ENCODE results near the gene NISCH.

The NISCH gene

DNA sequence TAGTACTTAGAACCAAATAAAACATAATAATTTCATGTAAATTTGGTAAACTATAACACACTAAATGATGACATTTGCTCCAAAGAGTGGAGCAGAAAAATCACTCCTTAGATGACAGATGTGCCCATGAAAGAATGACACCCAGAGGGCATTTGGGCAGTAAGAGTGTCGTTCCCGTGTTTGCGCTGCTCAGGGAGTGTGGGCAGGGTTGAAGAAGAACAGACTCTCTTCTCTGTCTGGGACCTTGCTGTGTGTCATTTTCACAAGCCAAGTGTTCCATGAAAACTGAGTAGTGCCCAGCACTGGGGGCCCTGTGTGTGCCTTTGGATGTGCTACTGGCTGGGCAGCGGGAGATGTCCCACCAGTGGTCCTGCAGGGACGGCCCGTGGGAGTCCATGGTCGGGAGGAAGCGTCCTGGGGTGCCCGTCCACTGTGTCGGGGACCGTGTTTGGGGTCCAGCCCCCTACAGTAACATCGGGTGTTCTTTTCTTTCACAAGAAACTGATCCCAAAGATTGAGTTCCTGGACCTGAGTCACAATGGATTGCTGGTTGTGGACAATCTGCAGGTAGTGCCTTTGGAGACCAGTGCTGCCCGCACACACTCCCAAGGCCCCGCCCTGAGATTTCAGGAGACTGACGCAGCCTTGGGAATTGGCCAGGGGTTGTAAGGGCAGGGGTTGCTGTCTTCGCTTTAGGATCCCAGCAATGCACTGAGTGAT is 21.8 kb downstream of the NISCH start:
- no peak for FAIRE-seq

DNA sequence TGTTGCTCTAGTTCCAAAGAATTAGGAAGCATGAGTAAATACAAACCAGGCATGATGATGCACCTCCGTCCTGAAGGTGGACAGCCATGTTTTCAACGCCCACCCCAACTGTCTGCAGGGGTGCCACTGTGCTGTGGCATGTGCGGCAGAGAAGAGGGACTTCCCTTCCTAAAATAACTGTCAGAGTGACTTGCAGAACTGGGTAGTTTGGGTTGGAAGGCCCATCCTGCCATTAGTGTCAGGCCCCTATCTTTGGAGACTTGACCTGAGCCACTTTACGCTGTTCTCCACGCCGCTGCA is 22.3 kb downstream of the NISCH start:
- FAIRE-seq = no peak

GRCh38 chr3:52479037-52479876 is 23.9 kb downstream of the NISCH start:
- no peak for FAIRE-seq

- no peak for FAIRE-seq
These were observed 24.6 kb downstream of the NISCH start for GRCh38 chr3:52479877-52480575.

DNA sequence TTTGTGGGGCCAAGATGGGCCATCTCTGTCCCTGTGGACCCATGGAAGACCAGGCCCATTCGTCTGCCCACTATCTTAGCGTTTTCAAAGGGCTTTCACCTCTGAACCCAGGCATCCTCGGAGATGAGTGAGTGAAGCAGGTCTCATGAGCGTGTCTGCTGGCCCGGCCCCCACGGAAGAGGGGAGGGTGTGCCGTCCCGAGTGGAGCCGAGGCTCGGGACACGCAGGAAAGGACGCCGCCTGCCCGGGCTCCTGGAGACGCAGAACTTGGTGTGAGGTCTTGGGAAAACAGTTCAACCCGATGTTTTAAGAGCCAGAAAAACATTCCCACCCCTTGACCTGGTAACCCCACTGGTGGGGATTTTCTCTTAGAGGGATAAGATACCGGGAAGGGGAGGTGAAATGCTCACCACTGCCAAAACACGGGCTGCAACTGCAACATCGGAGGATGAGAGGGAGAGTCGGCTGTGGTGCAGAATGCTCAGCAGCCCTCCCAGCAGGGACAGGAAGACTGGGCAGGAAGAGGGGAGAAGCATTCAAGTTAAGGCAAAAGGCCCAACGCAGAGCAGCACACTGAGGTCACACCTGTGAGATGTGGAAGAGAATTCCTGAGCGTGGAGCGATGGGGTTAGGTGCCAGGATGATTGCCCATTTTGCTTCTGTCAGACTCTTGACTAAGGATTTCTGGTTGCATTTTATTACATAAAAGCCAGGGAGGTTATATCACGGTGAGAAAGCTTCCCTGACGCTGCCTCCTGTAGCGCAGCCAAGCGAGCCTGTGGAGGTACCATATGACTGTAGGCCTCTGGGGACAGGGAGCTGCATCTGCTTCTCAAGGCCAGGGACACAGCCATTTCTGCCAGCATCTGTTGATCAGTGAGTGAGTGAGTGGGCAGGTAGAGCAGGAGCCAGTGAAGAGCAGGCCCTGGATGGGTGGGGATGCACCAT is 25.6 kb downstream of the NISCH start:
- no peak for FAIRE-seq

GRCh38 chr3:52481819-52482521 is 26.6 kb downstream of the NISCH start:
- FAIRE-seq = no peak

DNA sequence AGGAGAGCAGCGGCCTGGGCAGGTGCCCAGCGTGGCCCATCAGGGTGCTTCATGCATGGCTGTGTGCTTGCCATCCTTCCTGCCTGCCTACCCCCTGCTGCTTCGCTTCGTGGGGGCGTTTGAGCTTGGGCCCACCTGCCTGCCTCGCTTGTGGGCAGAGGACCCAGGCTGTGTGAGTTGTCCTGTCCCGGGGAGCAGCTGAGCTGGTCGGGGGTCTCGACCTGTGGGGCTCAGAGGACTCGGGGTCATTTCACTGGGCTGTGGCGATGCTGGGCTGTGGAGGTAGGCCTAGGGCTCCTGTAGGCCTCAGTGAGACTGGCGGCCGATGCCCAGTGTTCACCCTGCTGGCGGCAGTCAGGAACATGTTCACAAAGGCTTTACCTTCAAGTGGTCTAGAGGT is 27.7 kb downstream of the NISCH start:
- no peak for FAIRE-seq

DNA sequence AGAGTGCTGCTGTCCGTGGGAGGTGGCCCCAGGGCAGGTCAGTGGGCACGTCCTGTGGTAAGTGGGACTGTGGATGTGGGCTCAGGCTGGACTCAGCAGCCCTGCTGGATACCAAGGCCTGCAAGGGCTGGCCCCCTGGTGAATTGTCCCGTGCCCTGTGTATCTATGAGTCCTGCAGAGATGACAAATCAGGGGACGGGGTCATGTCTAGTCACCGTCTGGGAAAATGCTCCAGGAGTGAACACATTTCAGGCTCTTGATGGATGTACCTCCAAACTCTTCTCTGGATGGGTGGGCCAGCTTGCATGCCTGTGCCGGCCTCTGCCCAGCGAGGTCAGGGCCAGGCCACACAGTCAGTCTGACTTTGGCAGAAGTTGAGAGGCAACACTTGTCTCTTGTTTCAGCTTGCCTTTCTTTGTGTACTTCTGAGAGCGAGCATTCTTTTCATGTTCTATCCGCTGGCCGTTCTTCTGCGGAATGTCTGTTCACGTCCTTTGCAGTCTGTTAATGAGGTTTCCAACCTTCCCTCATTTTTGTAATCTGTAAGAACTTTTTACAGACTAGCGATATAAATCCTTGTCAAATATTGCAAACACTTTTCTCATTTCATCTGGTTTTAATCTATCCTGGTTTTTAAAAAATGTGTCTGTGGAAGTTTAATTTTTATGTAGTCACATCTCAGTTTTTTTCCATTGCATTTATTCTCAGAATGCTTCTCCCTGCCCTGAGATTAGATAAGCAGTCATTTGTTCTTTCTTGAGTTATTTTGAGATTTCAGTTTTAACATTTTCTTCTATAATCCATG is 28.4 kb downstream of the NISCH start:
- no peak for FAIRE-seq

- FAIRE-seq = no peak
These were observed 29.5 kb downstream of the NISCH start for GRCh38 chr3:52484680-52485461.

- no peak for FAIRE-seq
These were observed 31.8 kb downstream of the NISCH start for GRCh38 chr3:52487050-52487787.

DNA sequence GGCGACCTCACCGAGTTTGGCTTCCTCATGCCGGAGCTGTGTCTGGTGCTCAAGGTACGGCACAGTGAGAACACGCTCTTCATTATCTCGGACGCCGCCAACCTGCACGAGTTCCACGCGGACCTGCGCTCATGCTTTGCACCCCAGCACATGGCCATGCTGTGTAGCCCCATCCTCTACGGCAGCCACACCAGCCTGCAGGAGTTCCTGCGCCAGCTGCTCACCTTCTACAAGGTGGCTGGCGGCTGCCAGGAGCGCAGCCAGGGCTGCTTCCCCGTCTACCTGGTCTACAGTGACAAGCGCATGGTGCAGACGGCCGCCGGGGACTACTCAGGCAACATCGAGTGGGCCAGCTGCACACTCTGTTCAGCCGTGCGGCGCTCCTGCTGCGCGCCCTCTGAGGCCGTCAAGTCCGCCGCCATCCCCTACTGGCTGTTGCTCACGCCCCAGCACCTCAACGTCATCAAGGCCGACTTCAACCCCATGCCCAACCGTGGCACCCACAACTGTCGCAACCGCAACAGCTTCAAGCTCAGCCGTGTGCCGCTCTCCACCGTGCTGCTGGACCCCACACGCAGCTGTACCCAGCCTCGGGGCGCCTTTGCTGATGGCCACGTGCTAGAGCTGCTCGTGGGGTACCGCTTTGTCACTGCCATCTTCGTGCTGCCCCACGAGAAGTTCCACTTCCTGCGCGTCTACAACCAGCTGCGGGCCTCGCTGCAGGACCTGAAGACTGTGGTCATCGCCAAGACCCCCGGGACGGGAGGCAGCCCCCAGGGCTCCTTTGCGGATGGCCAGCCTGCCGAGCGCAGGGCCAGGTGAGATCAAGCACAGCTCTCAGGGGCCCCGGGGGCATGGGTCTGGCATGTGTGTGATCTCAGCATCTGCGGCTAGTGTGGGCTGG is 32.6 kb downstream of the NISCH start:
- no peak for FAIRE-seq

DNA sequence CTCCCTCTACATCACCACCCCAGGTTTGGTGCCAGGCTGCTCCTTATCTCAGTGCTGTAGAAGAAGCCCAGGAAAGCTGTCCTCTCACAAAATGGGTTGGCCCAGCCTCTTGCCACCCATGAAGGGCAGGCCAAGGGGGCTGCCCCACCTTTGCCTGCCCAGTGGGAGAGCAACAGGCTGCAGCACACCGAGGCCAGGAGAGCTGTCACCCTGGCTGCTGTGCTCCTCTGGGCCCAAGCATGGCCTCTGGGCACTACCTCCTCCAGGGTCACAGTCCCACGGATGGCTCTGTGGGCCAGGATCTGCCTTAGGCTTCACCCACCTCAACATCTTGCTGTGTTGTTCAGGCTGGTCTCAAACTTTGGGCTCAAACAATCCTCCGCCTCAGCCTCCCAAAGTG is 33.3 kb downstream of the NISCH start:
- FAIRE-seq = no peak

- no peak for FAIRE-seq
These were observed 34.0 kb downstream of the NISCH start for GRCh38 chr3:52489453-52489852.

DNA sequence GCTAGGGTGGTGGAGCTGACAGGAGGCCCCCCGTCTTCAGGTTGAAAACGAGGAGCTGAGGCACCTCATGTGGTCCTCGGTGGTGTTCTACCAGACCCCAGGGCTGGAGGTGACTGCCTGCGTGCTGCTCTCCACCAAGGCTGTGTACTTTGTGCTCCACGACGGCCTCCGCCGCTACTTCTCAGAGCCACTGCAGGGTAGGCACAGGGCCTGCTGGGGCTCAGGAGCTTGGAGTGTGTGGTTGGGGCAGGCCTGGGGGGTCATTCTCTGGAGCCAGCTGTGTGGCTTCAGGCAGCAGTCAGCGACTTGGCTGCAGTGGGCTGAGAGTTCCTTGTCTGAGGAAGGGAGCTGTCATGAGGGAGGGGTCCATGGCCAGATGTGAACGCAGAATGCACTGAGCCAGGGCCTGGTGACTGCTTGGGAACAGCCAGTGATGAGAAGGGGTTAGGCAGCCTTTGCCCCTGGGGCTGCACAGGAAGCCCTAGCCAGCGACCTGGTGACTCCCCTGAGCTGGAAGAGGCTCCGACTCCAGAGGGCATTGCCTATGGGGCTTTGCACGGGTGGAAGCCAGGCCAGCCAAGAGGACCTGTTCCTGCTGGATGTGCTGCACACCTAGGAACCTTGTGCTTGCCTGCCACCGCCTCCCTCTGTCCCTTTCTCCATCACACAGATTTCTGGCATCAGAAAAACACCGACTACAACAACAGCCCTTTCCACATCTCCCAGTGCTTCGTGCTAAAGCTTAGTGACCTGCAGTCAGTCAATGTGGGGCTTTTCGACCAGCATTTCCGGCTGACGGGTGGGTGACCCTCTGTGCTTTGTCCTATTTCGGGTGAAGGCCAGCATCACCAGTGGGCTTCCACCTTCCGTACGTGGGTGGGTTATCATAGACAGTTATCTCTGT is 34.9 kb downstream of the NISCH start:
- FAIRE-seq = no peak

DNA sequence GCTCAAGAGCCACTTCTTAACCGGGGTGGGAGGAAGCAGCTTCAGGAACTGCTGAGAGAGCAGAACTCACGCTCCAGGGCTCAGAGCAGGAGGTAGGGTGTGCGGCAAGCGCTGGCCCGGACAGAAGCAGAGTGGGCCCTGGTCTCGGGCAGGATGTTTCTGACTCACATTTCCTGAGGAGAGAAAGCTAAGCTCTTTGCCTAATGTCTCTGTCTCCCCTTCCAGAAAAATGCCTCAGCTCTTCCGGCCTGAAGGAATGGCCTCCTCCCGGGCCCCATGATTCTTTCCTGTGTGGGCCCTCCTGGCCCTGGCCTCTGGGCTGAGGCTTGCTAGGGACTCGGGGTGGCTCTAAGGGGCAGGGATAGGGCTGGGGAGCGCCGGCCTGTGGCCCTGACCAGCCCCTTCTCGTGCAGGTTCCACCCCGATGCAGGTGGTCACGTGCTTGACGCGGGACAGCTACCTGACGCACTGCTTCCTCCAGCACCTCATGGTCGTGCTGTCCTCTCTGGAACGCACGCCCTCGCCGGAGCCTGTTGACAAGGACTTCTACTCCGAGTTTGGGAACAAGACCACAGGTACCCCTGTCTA is 35.6 kb downstream of the NISCH start:
- no peak for FAIRE-seq

GRCh38 chr3:52492059-52492458 is 36.7 kb downstream of the NISCH start:
- FAIRE-seq = no peak
